AG10803 (cell line): ENCODE results near the gene AIFM3.
"Not testable (repeated sequence)": the region's sequence is repeated elsewhere in the genome, so short reads cannot be mapped to it uniquely, and the experiment has no call there.

ENCODE experiments used
- DNase-seq: peaks from one replicate; pipeline ENCODE4 v3.0.0; 2010; ENCODE audit warnings: low read depth
- H3K4me3 ChIP-seq: 2 replicates; pipeline ENCODE4 v1.5.1; 2011; ENCODE audit warnings: mild to moderate bottlenecking, low read length, control low read depth
- TF ChIP-seq, protein P1 (sequence below): conservative IDR thresholded peaks from 2 replicates; pipeline ENCODE4 v1.5.1; 2011; ENCODE audit warnings: mild to moderate bottlenecking, low read length, control low read depth, inconsistent platforms

AIFM3 gene

DNA sequence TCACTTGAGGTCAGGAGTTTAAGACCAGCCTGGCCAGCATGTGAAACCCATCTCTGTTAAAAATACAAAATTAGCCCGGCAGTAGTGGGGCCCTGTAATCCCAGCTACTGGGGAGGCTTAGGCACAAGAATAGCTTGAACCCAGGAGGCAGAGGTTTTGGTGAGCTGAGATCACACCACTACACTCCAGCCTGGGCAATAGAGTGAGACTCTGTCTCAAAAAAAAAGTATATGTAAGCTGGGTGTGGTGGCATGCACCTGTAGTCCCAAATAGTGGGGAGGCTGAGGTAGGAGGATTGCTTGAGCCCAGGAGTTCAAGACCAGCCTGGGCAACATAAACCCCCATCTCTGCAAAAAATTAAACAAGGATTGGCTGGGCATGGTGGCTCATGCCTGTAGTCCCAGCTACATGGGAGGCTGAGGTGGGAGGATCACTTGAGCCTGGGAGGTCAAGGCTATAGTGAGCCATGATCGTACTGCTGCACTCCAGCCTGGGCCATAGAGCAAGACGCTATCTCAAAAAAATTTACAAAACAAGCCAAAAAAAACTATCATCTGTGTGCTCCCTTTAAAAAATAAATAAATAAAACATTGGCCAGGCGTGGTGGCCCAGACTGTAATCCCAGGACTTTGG, 39.0 kb upstream of the AIFM3 start:
- no peak overlapping the region for H3K4me3 ChIP-seq
- TF ChIP-seq, protein P1, sequence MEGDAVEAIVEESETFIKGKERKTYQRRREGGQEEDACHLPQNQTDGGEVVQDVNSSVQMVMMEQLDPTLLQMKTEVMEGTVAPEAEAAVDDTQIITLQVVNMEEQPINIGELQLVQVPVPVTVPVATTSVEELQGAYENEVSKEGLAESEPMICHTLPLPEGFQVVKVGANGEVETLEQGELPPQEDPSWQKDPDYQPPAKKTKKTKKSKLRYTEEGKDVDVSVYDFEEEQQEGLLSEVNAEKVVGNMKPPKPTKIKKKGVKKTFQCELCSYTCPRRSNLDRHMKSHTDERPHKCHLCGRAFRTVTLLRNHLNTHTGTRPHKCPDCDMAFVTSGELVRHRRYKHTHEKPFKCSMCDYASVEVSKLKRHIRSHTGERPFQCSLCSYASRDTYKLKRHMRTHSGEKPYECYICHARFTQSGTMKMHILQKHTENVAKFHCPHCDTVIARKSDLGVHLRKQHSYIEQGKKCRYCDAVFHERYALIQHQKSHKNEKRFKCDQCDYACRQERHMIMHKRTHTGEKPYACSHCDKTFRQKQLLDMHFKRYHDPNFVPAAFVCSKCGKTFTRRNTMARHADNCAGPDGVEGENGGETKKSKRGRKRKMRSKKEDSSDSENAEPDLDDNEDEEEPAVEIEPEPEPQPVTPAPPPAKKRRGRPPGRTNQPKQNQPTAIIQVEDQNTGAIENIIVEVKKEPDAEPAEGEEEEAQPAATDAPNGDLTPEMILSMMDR = no peak
- no peak for DNase-seq

DNA sequence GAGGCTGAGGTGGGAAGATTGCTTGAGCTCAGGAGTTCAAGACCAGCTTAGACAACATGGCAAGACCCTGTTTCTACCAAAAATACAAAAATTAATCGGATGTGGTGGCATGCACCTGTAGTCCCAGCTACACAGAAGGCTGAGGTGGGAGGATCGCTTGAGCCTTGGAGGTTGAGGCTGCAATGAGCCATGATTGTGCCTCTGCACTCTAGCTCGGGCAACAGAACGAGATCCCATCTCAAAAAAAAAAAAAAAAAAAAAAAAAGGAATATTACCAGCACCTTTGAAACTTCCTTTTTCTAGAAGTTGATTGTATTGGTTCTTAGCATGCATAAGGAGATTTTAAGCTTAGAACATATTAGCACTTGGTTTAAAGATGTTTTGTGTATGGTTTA, 38.5 kb upstream of the AIFM3 start:
- TF ChIP-seq, protein P1 = no peak
- no peak for DNase-seq
- H3K4me3 ChIP-seq = no peak overlapping the region

DNA sequence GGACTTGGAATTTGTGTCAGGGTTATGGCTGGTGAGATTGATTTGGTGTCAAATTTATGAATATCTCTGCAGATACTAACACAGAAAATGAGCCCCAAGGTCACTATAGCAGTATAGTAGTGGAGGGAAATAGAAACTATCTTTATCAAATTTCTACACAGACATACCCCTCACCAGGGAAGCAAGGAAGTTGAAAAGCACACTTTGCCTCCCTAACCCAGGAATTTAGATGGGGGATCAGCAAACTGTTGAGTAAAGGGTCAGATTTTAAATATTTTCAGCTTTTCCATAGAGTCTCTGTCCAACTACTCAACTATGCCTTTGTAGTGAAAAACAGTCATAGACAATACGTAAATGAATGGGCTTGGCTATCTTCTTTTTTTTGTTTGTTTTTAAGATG, 37.1 kb upstream of the AIFM3 start:
- no peak for DNase-seq
- no peak overlapping the region for H3K4me3 ChIP-seq
- TF ChIP-seq, protein P1 = no peak

DNA sequence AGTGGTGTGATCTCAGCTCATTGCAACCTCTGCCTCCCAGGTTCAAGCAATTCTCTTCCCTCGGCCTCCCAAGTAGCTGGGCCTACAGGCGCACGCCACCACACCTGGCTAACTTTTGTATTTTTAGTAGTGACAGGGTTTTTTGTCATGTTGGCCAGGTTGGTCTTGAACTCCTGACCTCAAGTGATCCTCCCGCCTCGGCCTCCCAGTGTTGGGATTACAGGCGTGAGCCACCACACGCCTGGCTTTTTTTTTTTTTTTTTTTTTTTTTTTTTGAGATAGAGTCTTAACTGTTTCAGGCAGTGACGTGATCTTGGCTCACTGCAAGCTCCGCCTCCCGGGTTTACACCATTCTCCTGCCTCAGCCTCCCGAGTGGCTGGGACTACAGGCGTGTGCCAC, 36.6 kb upstream of the AIFM3 start:
- DNase-seq, H3K4me3 ChIP-seq: not testable (repeated sequence)

DNA sequence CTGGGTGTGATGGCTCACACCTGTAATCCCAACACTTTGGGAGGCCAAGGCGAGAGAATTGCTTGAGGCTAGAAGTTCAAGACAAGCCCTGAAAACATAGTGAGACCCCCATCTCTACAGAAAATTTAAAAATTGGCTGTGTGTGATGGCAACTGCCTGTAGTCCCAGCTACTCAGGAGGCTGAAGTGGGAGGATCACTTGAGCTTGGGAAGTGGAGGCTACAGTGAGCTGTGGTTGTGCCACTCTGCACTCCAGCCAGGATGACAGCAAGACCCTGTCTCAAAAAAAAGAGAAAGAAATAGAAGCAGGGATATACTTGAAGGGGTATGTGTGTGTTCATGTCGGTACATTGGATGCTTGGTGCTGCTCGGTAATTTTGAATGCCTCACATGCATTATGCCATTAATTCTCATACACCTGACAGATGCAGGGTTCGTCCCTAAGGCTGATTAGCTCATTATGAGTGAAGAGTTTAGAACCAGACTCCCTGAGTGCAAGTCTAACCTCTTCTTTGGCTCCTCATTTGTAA, 35.9 kb upstream of the AIFM3 start:
- no peak for DNase-seq
- TF ChIP-seq, protein P1 = no peak
- no peak overlapping the region for H3K4me3 ChIP-seq

DNA sequence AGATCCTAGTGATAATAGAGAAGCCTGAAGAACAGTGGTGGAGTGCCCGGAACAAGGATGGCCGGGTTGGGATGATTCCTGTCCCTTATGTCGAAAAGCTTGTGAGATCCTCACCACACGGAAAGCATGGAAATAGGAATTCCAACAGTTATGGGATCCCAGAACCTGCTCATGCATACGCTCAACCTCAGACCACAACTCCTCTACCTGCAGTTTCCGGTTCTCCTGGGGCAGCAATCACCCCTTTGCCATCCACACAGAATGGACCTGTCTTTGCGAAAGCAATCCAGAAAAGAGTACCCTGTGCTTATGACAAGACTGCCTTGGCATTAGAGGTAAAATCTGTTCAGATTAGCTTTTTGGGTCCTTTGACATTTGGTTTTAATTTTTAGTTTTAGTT, 33.1 kb upstream of the AIFM3 start:
- TF ChIP-seq, protein P1 = no peak
- DNase-seq = no peak
- H3K4me3 ChIP-seq = no peak overlapping the region

DNA sequence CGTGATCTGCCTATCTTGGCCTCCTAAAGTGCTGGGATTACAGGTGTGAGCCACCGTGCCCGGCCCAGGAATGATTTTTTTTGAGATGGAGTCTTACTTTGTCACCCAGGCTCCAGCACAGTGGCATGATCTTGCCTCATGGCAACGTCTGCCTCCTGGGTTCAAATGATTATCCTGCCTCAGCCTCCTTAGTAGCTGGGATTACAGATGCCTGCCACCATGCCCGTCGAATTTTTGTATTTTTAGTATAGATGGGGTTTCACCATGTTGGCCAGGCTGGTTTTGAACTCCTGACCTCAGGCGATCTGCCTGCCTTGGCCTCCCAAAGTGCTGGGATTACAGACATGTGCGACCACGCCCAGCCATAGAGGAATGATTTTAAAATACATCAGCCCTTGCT, 32.0 kb upstream of the AIFM3 start:
- not testable (repeated sequence) for H3K4me3 ChIP-seq, DNase-seq

DNA sequence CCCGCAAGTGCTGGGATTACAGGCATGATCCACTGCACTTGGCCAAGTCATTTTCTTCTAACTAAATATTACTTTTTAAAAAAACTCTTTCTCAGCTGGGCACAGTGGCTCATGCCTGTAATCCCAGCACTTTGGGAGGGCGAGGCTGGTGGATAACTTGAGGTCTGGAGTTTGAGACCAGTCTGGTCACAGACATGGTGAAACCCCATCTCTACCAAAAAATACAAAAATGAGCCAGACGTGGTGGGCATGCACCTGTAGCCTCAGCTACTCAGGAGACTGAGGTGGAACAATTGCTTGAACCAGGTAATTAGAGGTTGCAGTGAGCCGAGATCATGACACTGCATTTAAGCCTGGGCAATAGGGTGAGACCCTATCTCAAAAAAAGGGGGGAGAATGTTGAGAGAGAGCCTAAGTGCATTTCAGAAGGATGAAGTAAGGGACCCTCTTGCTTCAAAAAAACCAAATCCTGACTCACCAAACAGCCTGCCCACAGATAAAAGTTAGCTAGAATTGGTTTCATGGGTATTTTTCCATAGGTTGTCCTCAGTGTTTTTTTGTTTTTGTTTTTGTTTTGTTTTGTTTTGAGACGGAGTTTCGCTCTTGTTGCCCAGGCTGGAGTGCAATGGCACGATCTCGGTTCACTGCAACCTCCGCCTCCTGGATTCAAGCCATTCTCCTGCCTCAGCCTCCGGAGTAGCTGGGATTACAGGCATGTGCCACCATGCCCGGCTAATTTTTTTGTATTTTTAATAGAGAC, 31.1 kb upstream of the AIFM3 start:
- not testable (repeated sequence) for H3K4me3 ChIP-seq, DNase-seq
